NT2/D1 (cell line): ENCODE measurements around the gene SLC24A3.

Experiments used
- YY1 ChIP-seq: IDR thresholded peaks from 2 replicates; pipeline ENCODE4 v1.6.1; 2011; ENCODE audit not compliant: insufficient read length, insufficient read depth
- ZNF274 ChIP-seq: IDR thresholded peaks from 2 replicates; pipeline ENCODE4 v1.6.1; 2011; ENCODE audit warnings: mild to moderate bottlenecking, low read depth, low read length

- TF ChIP-seq YY1, result no peak
- no peak for TF ChIP-seq ZNF274
Observed at GRCh38 chr20:19317237-19318069, 105.0 kb downstream of the SLC24A3 start.
